GM21515 (cell line): Measurements from ENCODE around the gene DDC.

Experiments
- ATAC-seq: cut with Tn5 transposase; IDR thresholded peaks from one replicate; pipeline ENCODE4 v1.9.1; 2021; ENCODE audit not compliant: unreplicated experiment

Gene DDC

DNA sequence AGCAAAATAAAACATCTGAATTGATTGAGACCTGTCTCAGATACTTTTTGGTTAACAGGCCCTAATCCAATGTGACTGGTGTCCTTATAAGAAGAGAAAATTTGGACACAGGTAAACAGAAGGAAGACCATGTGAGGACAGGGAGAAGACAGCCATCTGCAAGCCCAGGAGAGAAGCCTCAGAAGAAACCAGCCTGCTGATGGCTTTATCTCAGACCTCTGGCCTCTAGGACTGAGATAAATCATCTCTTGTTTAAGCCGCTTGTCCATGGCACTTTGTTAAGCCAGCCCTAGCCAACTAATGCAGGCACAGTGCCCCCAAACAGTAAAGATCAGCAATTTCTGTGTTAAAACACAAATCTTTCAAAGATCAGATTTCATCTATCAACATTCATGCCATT, 73.3 kb downstream of the DDC start:
- no peak for ATAC-seq

DNA sequence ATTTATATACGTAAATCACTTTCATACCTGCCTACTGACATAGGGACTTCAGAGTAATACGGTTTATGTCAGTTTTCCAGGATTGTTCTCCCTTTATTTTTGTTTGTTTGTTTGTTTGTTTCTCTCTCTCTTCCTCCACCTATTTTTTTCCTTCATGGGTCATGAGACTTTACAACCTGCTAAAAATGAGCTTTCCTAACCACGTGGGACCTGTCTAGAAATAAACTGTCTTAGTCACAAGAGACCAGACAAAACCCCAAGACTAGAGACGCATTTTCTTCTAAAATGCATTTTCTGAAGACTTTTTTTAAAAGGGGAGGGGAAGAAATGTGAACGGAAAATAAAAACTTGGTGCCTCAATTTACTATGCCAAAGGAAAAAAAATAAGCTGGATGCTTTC, 74.0 kb downstream of the DDC start:
- no peak for ATAC-seq

DNA sequence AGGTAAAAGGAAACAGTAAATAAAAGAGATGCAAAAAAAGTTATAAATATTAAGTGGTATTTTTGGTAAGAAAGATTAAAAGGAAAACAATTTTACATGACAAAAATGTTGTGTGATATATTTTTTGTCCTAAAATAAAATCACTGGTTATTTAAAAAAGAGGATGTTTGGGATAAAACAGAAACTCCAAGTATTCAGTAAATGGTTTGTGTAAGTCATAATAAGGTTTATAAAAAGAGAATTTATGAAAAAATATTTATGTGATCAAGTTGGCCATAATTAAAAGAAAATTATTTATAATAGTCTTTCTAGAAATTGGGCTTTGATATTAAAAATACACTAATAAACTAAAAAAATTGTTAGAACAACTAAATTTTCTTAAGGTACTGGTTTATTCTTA, 76.8 kb downstream of the DDC start:
- no peak for ATAC-seq

DNA sequence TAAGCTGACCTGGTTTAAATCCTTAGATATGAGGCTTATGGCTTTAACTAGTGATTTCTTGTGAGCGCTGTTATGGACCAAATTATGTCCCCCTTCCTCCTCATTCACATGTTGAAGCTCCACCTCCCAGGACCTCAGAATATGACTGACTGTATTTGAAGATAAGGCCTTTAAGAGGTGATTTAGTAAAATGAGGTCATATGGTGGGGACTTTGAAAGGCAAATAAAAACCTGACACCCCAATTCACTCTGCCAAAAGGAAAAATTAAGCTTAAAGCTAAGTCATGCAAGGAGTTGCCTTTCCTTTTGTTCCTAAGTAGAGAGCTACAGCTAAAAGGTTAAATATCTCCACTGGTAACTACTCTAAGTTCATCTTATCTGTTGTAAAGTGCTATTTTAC, 78.7 kb downstream of the DDC start:
- no peak for ATAC-seq

DNA sequence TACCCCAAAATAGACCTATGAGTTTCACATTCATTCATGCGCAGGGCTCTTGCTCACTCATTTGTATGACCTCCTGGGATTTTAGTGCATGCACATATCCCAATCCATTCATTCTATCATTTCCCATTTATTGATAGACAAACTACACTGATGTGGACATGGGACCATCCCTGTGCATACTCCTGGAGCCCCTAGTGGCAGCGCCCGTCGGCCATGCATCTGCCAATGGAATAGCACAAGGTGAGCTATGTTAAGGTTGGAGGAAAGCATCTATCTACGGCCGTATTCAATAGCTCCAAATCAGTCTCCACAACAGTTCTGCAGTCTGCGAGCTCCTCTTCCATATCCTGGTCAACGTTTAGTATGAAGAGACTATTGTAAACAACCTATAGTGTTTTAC, 83.3 kb downstream of the DDC start:
- no peak for ATAC-seq

DNA sequence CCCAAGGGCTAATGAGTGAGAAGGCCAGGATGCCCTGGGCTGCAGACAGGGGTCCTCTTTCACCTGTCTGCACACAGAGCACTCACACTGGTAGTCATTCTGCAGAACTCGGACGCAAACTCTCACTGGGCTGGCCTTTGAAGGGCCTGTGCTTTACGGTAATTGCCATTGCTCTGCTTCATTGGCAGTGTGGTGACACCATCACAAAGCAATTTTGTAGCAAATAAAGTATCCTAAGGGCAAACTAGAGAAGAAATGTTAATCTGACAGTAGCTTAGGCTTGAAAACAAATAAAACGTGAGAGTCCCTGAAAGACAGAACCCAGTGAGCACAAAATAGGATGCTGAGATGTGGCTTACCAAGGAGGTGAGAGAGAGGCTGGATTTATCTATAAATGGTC, 84.4 kb downstream of the DDC start:
- ATAC-seq = no peak

DNA sequence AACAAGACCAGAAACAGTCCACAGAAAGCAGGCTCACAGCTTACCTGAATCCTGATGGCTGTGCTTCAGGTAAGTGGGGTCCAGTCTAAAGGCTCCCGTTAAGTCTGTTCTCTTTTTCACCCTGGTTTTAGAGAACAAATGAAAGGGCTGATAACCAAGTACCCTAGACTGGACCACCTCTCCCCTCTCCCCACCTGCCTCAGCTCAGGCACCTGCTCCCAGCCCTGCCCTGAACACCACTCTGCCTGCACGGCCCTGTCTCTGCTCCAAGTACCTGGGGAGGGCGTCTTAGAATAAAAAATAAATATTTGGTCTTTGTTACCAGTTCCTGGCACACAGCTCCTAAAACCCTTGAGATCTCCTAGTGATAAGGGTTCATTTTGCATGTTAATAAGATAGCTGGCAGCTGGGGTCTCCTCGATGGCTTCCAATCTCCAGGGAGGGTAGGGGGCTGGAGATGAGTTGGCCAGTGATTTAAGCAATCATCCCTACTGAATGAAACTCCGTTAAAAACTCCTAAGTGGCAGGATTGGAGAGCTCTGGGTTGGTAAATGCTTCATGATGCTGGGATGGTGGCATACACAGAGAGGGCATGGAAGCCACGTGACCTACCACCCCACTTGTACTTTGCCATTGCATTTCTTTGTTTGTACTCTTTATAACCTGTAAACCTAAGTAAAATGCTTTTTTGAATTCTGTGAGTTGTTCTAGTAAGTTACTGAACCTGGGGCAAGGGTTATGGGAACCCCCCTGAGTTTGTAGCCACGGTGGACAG, 85.3 kb downstream of the DDC start:
- ATAC-seq = no peak

DNA sequence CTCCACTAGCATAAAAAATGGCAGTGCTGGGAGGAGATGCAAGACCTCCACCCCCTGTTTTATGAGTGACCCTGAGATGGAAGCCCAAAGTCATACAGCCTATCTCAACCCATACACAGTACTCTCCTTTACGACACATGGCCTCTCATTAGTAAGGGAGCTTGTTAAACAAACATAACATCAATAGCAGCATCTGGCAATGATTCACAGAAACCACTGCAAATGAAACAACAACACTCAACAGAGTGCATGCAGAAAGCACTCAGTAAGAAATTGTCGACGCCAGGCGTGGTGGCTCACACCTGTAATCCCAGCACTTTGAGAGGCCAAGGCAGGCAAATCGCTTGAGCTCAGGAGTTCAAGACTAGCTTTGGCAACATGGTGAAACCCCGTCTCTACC, 87.6 kb downstream of the DDC start:
- ATAC-seq = no peak

DNA sequence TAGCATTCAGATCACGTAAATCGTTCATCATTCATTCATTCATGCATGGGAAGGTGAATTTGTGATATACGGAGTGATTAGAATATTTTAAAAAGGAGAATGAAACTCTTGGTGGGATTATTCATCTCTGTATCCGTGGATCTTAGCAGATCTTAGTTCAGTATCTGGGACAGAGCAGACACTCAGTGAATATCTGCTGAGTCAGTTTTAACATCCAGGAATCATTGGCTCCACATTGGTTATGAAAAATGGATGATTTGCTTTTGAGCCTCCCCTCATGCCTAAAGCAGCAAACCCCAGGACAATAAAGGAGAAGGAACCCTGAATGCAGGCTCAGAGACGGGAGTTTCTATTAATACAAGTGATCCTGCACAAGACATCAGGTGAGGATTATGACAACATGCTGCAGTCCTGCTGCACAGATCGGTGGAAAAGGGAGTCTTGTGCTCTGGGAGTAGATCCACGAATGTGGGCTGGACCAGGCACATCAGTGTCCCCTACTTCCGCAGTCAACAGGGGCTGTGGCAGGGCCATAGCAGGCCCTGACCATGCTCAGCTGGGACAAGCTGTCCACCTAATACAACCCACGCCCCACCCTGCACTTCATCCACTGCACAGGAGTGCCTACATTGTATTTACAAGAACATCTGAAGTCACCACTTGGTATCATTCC, 88.1 kb downstream of the DDC start:
- ATAC-seq = no peak

DNA sequence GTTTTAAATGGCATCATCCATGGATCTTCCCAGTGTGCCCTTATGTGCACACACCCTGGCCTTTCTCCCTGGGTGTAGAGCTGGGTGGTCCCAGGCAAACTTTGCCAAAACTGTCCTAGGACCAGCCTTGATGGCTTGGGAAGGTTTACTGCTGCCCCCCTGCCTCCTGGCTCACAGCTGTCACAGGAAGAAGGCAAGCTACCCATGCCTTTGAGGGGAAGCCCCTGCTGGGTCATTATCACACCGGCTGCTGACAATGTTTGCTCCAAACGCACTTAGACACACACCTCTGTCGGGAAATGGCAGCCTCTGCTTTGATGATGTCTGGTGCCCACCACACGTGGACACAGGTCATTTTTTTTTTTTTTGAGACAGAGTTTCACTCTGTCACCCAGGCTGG, 89.9 kb downstream of the DDC start:
- ATAC-seq = no peak

DNA sequence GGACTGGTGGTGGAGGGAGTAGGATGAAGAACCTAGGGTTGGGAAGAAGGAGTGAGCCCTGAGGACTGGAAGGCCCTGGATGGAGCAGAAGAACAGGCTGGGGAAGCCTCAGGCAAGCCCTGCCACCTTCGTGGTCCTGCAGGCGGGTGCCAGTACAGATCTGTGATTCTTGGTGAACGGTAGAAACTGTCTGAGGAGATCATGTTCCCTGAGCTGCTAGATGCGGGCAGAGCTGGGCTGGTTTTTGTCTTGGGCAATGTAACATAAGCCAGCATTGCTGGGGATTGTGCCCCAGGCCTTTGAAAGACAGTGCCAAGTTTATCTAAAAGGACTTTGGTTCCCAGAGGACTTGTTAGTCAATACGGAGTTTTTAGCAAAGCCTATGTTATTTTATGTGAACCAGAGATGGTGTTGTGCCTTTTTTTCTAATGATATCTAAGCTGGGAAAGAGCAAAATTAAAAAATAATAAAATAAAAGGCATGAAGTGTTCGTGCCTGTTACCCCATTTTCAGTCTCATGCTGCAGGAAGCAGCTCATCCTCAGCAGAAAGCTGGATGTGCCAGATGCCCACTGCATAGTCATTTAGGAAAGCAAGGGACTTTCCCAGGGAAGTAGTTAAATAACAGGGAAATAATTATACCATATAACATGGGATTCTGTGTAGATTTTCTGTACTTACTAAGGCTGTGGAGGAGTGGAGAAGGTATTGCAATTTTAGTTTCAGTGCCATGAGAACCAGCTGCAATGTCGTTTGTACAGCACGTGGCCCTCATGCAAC, 90.6 kb downstream of the DDC start:
- ATAC-seq = no peak

DNA sequence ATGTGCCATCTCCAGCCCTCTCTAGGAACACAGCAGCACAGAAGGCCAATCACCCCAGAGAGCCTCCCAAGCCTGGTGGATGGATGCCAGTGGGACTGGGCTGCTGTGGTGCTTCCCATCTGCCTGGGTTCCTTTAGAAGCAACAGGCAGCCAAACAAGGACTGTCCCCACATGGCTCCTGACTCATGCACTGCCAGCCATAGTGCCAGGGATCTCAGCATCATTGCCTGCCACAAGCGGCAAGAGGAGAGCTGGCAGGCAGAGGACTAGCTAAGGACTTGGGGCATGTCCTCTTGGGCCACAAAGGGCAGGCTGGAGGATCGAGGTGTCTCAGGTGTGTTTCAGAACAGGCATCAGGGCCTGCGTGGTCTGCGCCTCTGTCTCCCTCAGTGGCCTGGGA, 91.7 kb downstream of the DDC start:
- no peak for ATAC-seq

DNA sequence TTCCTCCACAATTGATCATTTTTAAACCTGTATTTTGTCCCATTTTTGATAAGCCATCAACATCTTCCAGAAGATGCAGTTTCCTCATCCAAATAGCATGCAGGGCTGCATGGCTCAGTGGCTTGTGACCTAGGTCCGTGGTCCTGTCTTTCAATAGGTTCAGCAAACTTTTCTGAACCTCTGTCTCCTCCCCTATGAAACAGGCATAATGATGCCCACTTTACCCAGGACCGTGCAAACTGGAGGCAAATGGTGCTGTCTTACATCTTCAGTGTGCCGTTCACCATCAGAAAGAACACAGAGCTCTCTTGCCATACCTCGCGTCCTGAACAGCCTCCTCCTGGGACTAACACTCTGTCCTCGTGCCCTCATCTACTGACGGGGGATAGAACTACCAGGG, 92.8 kb downstream of the DDC start:
- ATAC-seq = no peak

DNA sequence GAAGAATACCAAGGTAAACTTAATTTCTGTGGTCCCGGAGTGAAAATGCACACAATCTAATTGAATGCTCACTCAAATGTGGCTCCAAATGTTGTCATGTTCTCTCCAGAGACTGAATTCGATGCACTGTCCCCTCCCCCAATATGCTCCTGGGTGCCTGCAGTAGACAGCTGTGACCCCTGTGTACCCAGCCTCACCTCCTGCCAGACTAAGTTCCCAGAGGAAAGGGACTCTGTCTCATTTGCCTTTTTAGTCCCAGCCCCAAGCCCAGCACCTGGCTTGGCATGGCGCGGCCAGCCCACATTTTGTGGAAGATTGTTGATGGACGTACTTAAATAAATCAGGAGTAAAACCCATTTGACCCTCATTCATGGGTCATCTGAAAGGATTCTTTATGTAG, 93.2 kb downstream of the DDC start:
- ATAC-seq = no peak

DNA sequence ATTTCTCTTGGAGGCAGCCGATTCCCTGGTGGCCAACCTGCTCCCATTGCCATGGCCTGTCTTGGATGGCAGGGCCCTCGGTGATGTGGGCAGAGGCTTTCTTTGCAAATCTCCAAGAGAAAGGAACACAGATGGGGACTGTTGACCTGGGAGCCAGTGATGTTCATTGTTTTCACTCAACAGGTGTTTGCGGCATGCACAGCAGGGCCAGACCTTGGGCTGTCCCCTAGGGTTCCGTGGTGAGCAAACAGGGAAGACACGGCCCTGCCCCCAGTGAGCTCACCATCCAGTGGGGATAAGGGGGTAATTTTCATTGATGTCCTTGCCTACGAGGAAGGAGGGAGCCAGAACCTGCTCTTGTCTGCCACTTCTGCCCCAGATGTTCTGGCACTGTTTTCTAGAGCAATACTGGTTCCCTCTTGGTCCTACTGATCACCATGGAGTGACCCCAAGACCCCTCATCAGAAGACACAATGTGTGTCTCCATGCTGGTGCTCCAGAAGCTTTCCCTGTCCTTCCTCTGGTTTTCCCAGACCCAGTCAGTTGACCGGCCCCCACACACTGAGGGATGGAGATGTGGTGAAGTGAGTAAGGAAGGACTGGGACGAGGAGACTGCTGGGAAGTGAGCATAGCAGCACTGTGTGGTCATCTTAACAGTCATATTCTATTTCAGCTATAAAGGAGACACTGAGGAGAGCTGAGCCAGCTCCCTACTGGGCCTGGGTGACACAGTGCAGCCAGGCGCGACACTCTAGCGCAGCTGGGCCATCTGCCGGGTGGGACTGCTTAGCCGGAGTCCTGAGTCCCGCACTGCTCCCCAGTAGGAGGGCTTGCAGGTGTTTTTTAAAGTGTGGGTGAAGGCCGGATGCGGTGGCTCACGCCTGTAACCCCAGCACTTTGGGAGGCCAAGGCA, 94.7 kb downstream of the DDC start:
- no peak for ATAC-seq

DNA sequence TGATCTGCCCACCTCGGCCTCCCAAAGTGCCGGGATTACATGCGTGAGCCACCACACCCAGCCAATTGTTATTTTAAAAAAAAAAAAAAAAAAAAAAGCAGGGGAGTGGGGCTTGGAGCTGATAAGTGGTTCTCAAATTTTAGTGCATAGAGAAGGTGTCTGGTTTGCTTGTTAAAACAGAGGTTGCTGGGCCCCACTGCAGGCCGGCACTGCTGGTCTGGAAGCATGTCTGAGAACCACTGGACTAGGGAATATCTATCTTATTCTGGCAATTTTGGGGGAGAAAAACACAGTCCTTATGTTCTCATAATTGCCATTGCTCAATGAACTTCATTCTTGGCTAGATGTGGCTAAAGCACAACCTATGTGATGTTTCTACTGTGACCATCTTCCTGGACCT, 96.0 kb downstream of the DDC start:
- no peak for ATAC-seq

DNA sequence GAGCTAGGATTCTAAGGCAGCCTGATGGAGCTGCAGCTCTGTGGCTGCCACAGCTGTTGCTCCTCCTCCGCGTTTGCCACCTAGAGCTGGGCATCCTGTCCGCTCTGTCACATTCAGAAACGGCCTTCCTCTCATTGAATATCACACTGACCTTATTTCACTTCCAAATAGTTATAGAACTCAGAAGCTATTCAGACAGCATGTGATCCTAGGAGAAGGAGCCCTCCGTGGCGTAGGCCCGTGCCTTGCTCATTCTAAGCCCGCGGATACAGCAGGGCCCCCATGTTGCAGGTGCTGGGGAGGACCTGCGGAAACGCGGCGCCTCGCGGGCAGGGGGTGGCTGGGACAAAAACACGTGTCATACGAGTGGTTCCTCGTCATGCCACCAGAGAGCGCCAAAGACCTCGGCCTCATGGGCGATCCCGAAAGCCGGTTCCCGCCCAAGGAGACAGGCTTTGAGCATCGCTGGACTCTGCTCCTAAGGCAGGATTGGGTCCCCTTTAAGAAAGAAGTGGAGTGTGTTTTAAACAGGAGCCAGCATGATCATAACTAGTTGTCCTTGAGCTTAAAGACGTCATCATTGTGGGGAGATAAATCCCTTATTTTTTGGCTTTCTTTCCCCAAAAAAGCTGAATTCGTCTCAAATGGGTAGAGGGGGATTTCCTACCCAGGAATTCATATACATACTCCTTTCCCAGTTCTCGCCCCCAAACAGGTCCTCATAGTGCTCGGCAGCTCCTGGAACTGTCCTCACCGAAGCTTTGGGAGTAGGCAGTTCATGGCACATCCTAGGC, 97.2 kb downstream of the DDC start:
- peak; percentile 84 for ATAC-seq

DNA sequence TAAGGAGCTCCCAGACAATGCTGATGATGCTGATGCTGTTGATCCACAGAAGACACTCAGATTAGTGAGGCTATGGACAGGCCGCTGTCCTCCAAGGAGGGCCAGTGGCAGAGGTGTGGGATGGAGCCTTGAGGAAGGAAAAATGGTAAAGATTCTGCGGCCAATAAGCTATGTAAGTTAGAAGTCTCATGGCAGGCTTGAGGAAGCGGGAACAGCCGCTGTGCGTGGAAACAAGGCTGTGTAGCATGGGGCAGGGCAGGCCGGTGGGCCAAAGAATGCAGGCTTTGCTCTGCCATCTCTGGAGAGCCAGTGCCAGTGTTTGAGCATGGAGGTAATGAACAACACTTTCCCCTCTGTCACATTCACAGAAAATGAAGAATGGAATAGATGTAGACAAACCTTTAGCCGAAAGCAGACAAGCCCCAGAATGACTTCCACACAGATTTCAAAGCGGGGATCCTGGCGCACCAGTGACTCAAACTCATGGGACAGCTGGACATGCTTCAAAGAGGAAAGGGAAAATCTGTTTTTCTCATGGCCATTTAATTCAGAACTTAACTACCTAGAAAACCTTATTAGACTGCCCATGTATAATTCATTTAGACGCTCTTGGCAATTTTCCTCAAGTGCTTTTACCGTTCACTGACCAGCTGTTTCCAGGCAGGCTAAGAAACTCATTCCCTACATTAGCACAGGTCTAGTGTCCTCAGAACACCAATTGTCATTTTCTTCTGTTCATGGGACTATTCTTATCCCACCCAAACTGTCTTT, 98.2 kb downstream of the DDC start:
- ATAC-seq = no peak

DNA sequence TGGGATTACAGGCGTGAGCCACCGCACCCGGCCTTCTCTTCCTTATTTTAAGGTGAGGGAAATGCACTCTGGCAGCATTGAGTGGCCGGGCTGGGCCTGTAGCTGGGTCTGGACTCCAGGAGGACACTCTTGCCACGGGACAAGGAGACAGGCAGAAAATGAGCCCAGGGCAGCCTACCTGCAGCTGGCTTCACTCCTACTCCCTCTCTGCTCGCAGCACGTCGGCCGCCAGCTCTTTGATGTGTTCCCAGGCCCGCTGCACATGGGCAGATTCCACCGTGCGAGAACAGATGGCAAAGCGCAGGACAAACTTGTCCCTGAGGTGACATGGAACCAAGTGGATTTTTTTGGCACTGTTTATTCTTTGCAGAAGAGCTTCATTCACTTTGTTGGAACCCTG, 102.2 kb downstream of the DDC start:
- no peak for ATAC-seq

DNA sequence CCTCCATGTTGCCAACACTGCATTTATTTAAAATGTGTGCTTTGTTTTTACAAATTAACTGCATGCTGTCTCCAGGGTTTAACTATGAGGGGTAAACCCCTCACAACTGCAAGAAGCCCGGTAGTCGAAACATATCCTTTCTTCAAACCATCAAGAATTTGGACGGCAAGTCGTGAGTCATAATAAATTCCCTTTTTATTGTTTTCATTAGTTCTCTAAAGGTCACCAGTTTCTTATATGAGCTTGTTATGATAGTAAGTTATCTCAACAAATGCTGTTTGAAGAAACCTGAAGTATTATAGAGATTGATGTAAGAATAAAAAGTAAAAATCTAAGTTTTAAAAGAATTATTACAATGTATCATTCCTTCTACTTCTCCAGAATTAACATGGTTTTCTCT, 102.8 kb downstream of the DDC start:
- no peak for ATAC-seq
